ENCODE data around the gene UST.

- TF ChIP-seq POLR2AphosphoS5 (IDR thresholded peaks at IDR 0.05; ENCODE audit: low read depth, low read length): no peak
- TF ChIP-seq POLR2A (IDR thresholded peaks at IDR 0.05; ENCODE audit: low read depth, low read length): no peak
- TF ChIP-seq TAF1 (IDR thresholded peaks at IDR 0.05; ENCODE audit: low read depth, low read length): no peak
- no peak for TF ChIP-seq SPI1 (IDR thresholded peaks at IDR 0.05; ENCODE audit: low read depth, low read length)
These were observed 277.5 kb downstream of the UST start for GRCh38 chr6:149024361-149024760.

Data from GM12891 (cell line).